ENCODE results near the gene FOXP4. TPM values are rescaled to one million over a fixed set of nuclear protein-coding genes. Genes with fewer than 3 reads are reported as not detected.

Gene FOXP4, protein sequence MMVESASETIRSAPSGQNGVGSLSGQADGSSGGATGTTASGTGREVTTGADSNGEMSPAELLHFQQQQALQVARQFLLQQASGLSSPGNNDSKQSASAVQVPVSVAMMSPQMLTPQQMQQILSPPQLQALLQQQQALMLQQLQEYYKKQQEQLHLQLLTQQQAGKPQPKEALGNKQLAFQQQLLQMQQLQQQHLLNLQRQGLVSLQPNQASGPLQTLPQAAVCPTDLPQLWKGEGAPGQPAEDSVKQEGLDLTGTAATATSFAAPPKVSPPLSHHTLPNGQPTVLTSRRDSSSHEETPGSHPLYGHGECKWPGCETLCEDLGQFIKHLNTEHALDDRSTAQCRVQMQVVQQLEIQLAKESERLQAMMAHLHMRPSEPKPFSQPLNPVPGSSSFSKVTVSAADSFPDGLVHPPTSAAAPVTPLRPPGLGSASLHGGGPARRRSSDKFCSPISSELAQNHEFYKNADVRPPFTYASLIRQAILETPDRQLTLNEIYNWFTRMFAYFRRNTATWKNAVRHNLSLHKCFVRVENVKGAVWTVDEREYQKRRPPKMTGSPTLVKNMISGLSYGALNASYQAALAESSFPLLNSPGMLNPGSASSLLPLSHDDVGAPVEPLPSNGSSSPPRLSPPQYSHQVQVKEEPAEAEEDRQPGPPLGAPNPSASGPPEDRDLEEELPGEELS
- 4.2 and 4.6 TPM in 2 replicates for total RNA-seq (2014; rRNA removed)
- polyA plus RNA-seq (2012), result 9.0 TPM

GRCh38 chr6:41545703-41546474 lies at the start of gene FOXP4:
Gene FOXP4, plus strand, starts transcription at chr6:41546381. Its CDS starts 19,380 bp downstream, at chr6:41565761.
- DNase-seq (ENCODE audit: low read depth), result peak; percentile 90

DNA sequence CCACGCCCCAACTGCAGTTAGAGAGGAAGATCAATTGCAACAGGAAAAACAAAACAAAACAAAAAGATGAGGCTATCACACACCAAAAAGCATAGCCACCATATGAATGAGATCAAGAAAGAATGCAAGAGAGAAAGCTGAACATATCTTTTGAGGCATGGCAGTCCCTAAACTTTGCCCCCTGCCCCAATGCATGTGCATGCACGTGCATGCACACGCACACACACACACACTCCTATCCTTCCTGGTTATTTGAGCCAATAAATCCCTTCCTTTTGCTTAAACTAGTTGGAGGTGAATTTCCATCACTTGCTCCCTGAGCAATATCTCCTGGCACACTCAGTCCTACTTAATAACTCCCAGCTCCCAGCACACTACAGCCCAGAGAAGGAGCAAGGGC lies 48.6 kb upstream of the FOXP4 start:
- DNase-seq (ENCODE audit: low read depth), result no peak

DNA sequence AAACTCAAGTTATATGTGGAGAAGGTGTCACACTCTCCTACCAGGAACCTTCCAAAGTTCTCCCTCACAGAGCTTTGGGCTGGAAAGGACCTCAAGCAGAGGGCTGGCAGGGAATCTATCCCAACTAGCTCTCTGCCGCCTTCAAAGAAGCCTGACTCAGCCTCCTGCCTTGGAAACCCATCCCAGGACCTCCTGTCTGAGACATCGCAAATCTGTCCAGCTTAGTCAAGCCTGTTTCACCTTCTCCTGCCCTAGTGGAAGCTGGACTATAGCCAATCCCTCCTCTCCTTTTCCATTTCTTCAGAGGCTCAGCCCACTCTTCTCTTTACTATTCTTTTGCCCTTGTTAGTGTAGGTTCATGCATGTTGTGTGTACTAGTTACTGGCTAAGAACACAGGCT lies 48.2 kb upstream of the FOXP4 start:
- DNase-seq (ENCODE audit: low read depth), result no peak

DNA sequence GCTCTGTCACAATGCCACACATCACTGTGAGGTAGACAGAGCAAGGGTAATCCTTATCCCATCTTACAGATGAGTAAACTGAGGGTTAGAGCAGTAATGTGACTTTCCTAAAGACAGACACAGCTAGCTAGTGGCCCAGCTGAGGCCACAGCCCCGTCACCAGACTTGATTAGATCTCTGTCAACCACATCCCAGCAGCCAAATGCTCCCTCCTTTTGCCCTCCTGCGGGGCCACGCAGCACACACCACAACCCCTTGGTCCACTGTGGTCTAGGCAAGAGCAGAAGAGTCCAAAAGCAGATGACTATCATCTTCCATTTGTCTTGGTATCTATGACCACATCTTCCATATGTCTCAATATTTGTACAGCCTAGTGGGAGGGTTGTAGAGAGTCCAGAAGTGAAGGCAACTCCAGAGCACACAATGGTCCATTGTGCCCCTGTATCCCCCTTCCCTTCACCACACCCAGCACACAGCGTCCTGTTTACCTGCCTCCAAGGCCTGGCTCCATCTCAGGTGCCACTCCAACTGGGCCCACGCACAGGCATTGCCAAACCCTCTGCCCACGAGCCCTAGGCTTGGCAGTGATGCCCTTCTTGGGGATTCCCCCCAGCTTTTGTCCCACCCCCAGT lies 47.1 kb upstream of the FOXP4 start:
- no peak for DNase-seq (ENCODE audit: low read depth)

- no peak for DNase-seq (ENCODE audit: low read depth)
These were observed 45.6 kb upstream of the FOXP4 start for GRCh38 chr6:41500561-41500960.

DNA sequence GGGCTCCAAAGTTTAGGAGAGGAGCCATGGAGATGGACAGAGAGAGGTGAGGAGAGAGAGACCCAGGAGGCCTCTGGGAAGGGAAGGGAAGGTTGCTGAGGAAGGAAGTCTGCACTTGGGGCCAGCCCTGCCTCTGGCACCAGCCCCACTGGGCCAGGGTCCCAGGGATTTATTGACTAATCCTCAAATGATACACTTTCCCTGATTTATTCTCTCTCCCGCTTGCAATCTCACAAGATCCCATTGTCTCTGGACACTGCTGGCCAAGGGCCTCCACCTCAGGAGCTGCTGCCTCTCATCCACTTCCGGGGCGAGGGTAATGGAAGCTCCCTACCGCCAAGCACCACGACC lies 43.6 kb upstream of the FOXP4 start:
- DNase-seq (ENCODE audit: low read depth), result no peak

GRCh38 chr6:41502917-41503671 lies 43.1 kb upstream of the FOXP4 start:
- DNase-seq (ENCODE audit: low read depth), result no peak

DNA sequence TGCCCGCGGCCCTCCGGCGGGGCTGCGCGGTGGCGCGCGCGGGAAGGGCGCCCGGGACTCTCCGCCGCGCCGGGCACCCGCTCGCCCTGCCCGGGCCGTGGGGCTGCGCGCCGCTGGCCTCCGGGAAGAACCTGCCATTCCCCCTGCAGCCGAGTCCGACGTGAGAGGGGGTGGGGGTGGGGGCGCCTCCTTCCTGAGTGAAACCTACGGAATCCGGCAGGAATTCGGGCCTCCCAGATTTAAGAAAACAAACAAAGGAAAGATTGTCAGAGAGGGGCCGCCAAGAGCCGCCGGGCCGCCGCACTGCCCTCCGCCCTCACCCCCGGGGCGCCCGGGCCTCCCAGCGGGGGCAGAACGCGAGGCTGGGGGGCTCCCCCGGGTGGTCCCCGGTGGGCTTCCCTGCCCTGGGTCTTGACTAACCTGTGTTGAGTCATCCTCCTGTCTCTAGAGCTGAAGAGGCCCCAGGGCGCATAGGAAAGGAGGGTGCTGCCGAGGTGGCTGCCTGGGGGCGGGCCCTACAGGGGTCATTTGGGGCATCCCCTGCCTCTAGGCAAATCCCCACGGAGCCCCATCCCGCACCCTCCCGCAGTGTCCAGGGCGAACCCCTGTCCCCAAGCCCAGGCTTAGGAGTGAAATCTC lies 42.2 kb upstream of the FOXP4 start:
- DNase-seq (ENCODE audit: low read depth), result no peak

DNA sequence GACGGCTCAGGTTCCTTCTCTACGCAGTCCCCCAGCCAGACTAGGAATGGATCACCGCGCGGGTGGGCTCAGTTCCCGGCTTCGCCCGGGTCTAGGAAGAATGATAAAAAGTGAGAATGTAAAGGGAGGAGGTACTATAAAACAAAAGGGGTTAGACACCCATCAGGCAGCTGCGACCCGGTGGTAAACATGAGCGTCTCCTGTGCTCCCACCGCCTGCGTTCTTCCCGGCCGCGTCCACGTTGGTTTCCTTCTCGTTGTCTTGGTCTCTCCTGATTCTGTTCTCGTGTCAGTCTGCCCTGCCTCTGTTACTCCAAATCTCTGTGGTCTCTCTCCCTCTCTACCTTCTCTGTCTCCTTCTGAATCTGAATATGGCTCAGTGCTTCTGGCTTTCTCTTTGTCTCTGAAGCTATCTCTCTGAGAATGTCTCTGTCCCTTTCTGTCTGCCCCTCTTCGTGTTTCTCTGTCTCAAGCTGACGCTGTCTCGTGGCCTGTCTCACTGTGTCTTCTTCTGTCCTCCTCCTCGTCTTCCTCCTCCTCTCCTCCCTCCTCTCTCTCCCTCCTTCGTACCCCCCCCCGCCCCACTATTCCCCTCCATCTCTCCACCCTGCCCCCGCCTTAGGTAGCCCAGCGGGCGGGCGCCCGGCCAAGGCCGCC lies 41.6 kb upstream of the FOXP4 start:
- DNase-seq (ENCODE audit: low read depth), result no peak

DNA sequence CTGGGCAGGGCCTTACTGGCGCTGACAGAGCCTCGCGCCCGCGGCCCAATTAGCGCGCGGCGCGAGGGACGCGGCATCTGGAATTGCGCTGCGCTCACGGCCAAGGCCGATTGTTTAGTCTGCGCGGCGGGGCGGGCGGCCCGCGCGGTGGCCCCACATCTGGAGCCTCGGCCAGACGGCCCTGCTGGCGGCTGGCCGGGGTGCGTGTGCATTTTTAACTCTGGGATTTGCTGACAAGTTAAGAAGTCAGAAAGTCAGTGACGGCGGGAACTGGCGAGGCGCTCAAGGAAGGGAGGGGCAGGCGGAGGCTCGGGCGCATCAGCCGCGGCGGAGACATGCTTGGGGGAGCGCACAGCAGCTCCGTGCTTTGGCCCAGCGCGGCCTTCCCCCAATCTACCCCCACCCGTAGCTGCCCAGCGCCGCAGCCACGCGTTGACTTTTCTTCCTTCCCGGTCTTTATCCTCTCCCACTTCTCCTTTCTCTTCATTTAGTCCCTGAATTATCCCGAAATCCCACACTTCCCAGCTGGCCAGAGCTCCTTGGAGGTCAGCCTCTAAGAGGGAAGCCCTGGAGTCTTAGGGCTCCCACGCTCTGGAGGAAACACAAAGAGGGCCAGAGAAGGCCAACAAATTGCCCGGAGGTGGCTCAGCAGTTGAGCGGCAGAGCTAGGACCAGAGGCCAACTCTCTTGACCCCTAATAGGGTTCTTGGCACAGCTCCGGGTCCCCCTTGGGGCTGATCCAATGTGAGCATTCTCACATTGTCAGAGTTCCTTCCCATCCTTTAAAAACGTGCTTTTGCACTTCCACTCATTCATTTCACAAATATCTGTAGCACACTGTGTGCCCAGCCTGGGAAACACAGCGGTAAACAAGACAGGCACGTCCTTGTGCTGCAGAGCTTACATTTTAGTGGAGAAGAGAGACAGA lies 40.8 kb upstream of the FOXP4 start:
- DNase-seq (ENCODE audit: low read depth), result no peak

- no peak for DNase-seq (ENCODE audit: low read depth)
These were observed 37.7 kb upstream of the FOXP4 start for GRCh38 chr6:41508479-41508878.

DNA sequence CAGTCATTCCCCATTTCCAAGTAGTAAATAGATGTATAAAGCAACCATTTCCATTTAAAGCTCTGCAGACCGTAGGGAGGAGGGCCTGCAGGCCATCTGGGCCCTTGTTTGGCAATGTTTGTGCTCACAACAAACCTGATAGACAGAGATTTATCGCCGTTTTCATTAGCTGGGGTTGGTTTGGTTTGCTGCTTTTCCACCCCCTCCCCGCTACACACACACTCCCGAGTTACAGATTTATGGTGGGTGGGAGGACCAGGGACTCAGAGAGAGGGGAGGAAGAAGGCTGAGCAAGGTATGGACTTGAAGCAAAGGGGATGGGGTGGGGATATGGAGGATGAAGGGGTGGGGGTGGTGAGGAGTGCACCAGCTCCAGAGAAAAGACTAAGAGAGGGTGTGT lies 36.6 kb upstream of the FOXP4 start:
- no peak for DNase-seq (ENCODE audit: low read depth)

GRCh38 chr6:41511443-41512060 lies 34.6 kb upstream of the FOXP4 start:
- no peak for DNase-seq (ENCODE audit: low read depth)

DNA sequence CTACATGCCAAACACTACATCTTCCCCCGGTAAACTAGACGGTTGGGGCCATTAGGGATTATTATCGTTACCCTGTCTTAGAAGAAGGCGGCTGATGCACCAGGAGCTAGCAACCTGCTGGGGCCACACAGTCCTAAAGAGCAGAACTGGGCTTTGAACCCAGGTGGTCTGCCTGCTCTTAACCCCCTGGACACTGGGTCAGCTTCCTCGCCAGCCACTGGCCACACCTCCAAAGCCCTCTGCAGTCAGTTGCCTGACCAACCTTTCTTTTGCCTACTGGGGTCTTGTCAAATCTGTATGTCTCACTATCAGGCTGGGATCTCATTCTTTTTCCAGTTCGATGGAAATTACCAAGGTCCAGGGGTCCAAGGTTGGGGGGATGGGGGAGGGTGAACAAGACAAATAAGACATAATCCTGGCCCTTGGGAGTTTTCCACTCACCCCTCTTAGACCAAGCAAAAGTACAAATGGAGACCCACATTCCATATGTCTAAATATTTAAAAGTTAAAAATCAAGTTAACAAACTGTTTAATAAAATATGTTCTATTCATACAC lies 34.0 kb upstream of the FOXP4 start:
- DNase-seq (ENCODE audit: low read depth), result no peak

GRCh38 chr6:41515995-41516394 lies 30.2 kb upstream of the FOXP4 start:
- DNase-seq (ENCODE audit: low read depth), result no peak

GRCh38 chr6:41518118-41518517 lies 28.1 kb upstream of the FOXP4 start:
- DNase-seq (ENCODE audit: low read depth), result no peak

DNA sequence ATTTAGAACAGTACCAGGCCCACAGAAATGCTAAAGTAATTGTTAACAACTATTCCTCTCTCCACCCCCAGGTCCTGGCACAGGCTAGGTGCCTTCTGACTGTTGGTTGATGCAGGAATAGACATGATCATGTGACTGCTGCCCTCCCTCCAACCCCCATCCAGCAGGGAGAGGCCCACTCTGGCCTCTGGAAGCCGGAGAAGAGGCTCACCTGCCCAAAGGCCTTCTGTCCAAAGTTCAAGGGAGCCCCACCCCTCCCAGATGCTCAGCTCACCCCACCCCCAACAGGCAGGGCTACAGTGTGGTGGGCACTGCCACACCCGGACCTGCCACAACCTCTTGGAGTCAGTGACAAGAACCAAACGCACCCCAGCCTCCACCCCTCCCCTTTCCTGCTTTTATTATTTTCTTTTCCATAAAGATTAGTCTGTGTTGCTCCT lies 26.9 kb upstream of the FOXP4 start:
- DNase-seq (ENCODE audit: low read depth), result no peak

All from LHCN-M2 (cell line).